Glomerular visceral epithelial cell (primary cell): ENCODE data around the gene KCNJ8.

Experiments
- DNase-seq: peaks from one replicate; pipeline ENCODE4 v3.0.0-alpha.2; 2016; ENCODE audit errors: extremely low spot score

Gene KCNJ8

DNA sequence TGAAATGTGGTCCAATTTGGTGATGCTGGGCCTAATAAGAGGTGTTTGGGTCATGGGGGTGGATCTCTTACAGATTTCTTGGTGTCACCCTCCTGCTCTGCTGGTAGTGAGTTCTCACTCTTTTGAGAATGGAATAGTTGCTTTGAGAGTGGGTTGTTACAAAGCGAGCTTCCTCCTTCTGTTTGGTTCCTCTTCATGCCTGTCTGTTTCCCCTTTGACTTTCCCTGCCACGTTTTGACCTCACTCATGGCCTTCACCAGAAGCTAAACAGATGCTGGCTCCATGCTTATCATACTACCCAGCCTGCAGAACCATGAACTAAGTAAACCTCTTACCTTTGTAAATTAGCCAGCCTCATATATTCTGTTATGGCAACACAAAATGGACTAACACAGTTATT is 59.1 kb downstream of the KCNJ8 start:
- no peak for DNase-seq
